Measurements from ENCODE around the gene EPB41L4A. TPM values are rescaled to one million over a fixed set of nuclear protein-coding genes. Genes with fewer than 3 reads are reported as not detected.

The EPB41L4A gene
- total RNA-seq, 1 experiment from 2014 or later, result 0.87 TPM

- no peak for TF ChIP-seq SIN3A (IDR thresholded peaks at IDR 0.05; ENCODE audit: borderline replicate concordance, insufficient read depth, low read depth, low read length)
- no peak for TF ChIP-seq REST (IDR thresholded peaks at IDR 0.05; ENCODE audit: insufficient read depth in 1 of 2, low read depth in 2 of 2, low read length in 1 of 2)
- no peak for TF ChIP-seq CTCF (IDR thresholded peaks at IDR 0.05)
- TF ChIP-seq TCF7L2 (IDR thresholded peaks at IDR 0.05; ENCODE audit: low read depth, low read length), result no peak
- no peak for TF ChIP-seq POLR2AphosphoS5 (IDR thresholded peaks at IDR 0.05; ENCODE audit: low read depth, low read length)
- ChIA-PET POLR2A (no interaction called here), CTCF (no interaction called here)
- ATAC-seq, result no peak
- Histone ChIP-seq H3K9me3 (ENCODE audit: control insufficient read depth, insufficient read depth, low read depth, low read length) (no peaks in the 10 kb centered on the region), H3K36me3 (ENCODE audit: control insufficient read depth, insufficient read depth, low read length) (no peaks in the 10 kb centered on the region), H3K27ac (ENCODE audit: low read length) (no peak overlapping the region), H3K27me3 (ENCODE audit: control insufficient read depth, insufficient read depth, low read length) (no peaks in the 10 kb centered on the region), H3K4me1 (ENCODE audit: control insufficient read depth, insufficient read depth, low read length) (no peaks in the 10 kb centered on the region), H3K4me3 (ENCODE audit: low read depth in 2 of 2, low read length in 2 of 2) (no peak overlapping the region)
- in situ Hi-C loops (cut with HindIII; ENCODE audit: low pct_unique_long_range_greater_than_20kb, low sequenced_read_pairs) (no loop called here), intact Hi-C loops (cut with micrococcal nuclease; ENCODE audit: unreplicated experiment) (no loop called here)
- no peak for DNase-seq (ENCODE audit: low read depth, low spot score)
- no TSS peak for BruUV-seq (replicated peaks)
Observed at GRCh38 chr5:112342389-112342788, 76.7 kb downstream of the EPB41L4A start.

- no TSS peak for BruUV-seq (replicated peaks)
- POLR2A ChIA-PET, result no interaction called here
- in situ Hi-C loops (cut with HindIII; ENCODE audit: low pct_unique_long_range_greater_than_20kb, low sequenced_read_pairs), result no loop called here
Observed at GRCh38 chr5:112339761-112340160, 79.3 kb downstream of the EPB41L4A start.

More at GRCh38 chr5:112339761-112340160, 79.3 kb downstream of the EPB41L4A start:
- ATAC-seq, result no peak
- CTCF ChIA-PET, result no interaction called here
- no peak overlapping the region for H3K4me3 ChIP-seq (ENCODE audit: low read depth in 2 of 2, low read length in 2 of 2)
- H3K9me3 ChIP-seq (ENCODE audit: control insufficient read depth, insufficient read depth, low read depth, low read length), result no peaks in the 10 kb centered on the region
- no peaks in the 10 kb centered on the region for H3K36me3 ChIP-seq (ENCODE audit: control insufficient read depth, insufficient read depth, low read length)
- TF ChIP-seq REST (IDR thresholded peaks at IDR 0.05; ENCODE audit: insufficient read depth in 1 of 2, low read depth in 2 of 2, low read length in 1 of 2) (no peak), CTCF (IDR thresholded peaks at IDR 0.05) (no peak), SIN3A (IDR thresholded peaks at IDR 0.05; ENCODE audit: borderline replicate concordance, insufficient read depth, low read depth, low read length) (no peak), TCF7L2 (IDR thresholded peaks at IDR 0.05; ENCODE audit: low read depth, low read length) (no peak), POLR2AphosphoS5 (IDR thresholded peaks at IDR 0.05; ENCODE audit: low read depth, low read length) (no peak)
- intact Hi-C loops (cut with micrococcal nuclease; ENCODE audit: unreplicated experiment), result no loop called here
- no peaks in the 10 kb centered on the region for H3K27me3 ChIP-seq (ENCODE audit: control insufficient read depth, insufficient read depth, low read length)
- H3K4me1 ChIP-seq (ENCODE audit: control insufficient read depth, insufficient read depth, low read length), result no peaks in the 10 kb centered on the region
- H3K27ac ChIP-seq (ENCODE audit: low read length), result no peak overlapping the region
- no peak for DNase-seq (ENCODE audit: low read depth, low spot score)
